Immature natural killer cell (primary cell): ENCODE results near the gene CDYL2. TPM values are rescaled to one million over a fixed set of nuclear protein-coding genes. Genes with fewer than 3 reads are reported as not detected.

Source experiments
- DNase-seq, 3 donors: peaks; one replicate each; pipeline ENCODE4 v3.0.0; 2022; ENCODE audit warnings: mixed read lengths in 1 of 3
- H3K27ac Mint-ChIP-seq, 6 donors: one replicate each; pipeline ENCODE4 v1.8.0; 2020; ENCODE audit warnings: mixed read lengths in 6 of 6, mild to moderate bottlenecking in 5 of 6, inconsistent platforms in 4 of 6, moderate library complexity in 3 of 6
- H3K27me3 Mint-ChIP-seq, 3 donors: one replicate each; pipeline ENCODE4 v1.8.0; 2020 to 2021; ENCODE audit warnings: low read depth in 3 of 3, mild to moderate bottlenecking in 3 of 3, mixed read lengths in 3 of 3, moderate library complexity in 3 of 3, inconsistent platforms in 1 of 3
- H3K36me3 Mint-ChIP-seq, 3 donors: one replicate each; pipeline ENCODE4 v1.8.0; 2020; ENCODE audit warnings: mixed read lengths in 3 of 3, inconsistent platforms in 2 of 3, mild to moderate bottlenecking in 2 of 3
- H3K4me1 Mint-ChIP-seq, 2 donors: one replicate each; pipeline ENCODE4 v1.8.0; 2020; ENCODE audit warnings: inconsistent platforms in 2 of 2, mild to moderate bottlenecking in 2 of 2, mixed read lengths in 2 of 2, moderate library complexity in 1 of 2
- H3K4me3 Mint-ChIP-seq, 5 donors: one replicate each; pipeline ENCODE4 v1.8.0; 2020; ENCODE audit warnings: mild to moderate bottlenecking in 5 of 5, mixed read lengths in 5 of 5, inconsistent platforms in 3 of 5, moderate library complexity in 3 of 5
- H3K9me3 Mint-ChIP-seq, 6 donors: one replicate each; pipeline ENCODE4 v1.8.0; 2020; ENCODE audit warnings: mild to moderate bottlenecking in 6 of 6, mixed read lengths in 6 of 6, inconsistent platforms in 4 of 6, moderate library complexity in 3 of 6
- polyA plus RNA-seq, 3 donors: library from polyadenylated mRNA; unstranded; fragments of 300-500 nt; fragmentation: Illumina TruSeq; gene quantifications; one replicate each; pipeline ENCODE4 v1.2.3, GENCODE V29; 2021

The CDYL2 gene
- polyA plus RNA-seq, 3 donors from 2014 or later: 0.21 TPM; not detected in 2

DNA sequence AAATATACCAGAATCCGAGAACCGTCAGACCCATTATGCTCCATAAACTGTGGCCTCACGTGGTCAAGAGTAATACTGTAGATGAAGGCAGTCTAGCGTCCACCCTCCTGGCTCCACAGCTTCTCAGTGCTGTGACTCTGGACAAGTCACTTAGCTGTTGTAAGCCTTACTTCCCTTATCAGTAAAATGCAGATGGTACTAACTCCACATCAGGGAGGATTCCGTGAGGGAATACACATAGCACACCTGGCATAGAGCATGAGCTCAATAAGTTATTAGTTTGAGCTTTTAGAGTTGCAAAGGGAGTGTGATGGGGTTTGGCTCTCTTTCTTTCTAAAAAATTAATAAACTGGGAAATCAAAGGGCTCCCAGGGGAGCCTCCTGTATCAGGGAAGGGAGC, 49.9 kb downstream of the CDYL2 start:
- Mint-ChIP-seq H3K4me3 (no peak overlapping the region), H3K9me3 (peaks cover 0 to 1% (median 0%) of the 10 kb centered on the region in 6 donors), H3K4me1 (no peaks in the 10 kb centered on the region), H3K27ac (no peak overlapping the region), H3K36me3 (no peaks in the 10 kb centered on the region), H3K27me3 (peaks cover 0 to 5% (median 2%) of the 10 kb centered on the region in 3 donors)
- no peak for DNase-seq

DNA sequence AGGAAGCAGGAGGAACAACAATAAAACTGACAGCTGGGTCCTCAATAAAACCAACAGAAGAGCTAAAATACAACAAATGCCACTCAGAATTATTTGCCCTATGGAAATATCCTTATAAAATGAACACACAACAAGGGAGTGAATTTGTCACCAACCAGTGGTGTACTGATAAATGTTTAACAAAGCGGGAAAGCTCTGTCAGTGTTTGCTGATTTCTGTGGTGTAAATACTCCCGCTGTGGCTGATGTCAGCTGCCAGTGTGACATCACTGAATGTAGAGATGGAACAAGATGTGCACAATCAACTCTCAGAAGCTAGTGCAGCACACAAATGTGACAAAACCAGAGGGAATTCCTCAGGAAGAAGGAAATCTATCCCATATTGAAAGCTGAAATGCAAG, 51.9 kb downstream of the CDYL2 start:
- H3K4me1 Mint-ChIP-seq: no peaks in the 10 kb centered on the region
- no peaks in the 10 kb centered on the region for H3K36me3 Mint-ChIP-seq
- no peaks in the 10 kb centered on the region for H3K9me3 Mint-ChIP-seq
- no peak overlapping the region for H3K4me3 Mint-ChIP-seq
- DNase-seq: no peak
- no peak overlapping the region for H3K27ac Mint-ChIP-seq
- H3K27me3 Mint-ChIP-seq: peaks cover 0 to 2% (median 0%) of the 10 kb centered on the region in 3 donors

DNA sequence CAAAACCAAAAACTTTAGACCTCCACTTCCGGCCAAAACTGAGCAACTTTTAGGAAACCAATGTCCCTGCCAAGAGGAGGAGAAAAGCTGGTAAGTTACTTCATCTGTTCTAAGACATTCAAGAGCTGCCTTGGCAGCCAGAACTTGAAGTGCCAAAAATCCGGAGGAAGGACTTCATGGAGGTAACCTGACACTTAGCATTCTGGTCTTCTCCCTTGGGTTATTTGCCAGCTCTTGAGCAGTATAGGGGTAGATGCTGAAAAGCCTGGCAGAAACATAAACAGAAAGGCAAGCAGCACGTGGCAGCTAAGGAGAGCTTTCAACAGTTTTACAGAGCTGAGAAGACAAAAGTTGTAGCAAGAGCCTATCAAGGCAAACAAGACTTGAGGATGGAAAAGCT, 53.2 kb downstream of the CDYL2 start:
- H3K27me3 Mint-ChIP-seq: peaks cover 0 to 6% (median 0%) of the 10 kb centered on the region in 3 donors
- no peak overlapping the region for H3K27ac Mint-ChIP-seq
- peaks cover 0 to 2% of the 10 kb centered on the region in 2 donors for H3K4me1 Mint-ChIP-seq
- H3K36me3 Mint-ChIP-seq: no peaks in the 10 kb centered on the region
- no peaks in the 10 kb centered on the region for H3K9me3 Mint-ChIP-seq
- no peak for DNase-seq
- no peak overlapping the region for H3K4me3 Mint-ChIP-seq

DNA sequence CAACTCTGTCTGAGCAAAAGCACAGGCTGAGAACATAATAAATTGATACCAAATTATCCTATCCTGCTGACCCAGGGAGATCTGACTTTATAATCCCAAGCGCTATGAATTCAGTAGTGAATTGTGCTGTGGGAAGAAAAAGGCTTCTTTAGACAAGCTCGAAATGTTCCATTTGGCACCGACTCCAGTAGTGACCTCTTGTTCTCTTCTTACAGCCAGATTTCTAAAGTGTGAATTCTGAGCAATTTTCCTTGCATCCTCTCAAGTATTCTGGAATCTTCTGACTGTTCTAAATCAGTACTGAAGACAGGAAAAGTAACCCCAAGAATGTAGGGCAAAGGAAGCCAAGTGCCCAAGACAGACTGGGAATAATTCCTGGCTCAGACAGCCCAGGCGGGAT, 58.2 kb downstream of the CDYL2 start:
- Mint-ChIP-seq H3K27me3 (peaks cover 0 to 7% (median 1%) of the 10 kb centered on the region in 3 donors), H3K36me3 (no peaks in the 10 kb centered on the region), H3K27ac (no peak overlapping the region), H3K9me3 (peaks cover 0 to 1% (median 0%) of the 10 kb centered on the region in 6 donors), H3K4me1 (peaks cover 0 to 3% of the 10 kb centered on the region in 2 donors), H3K4me3 (no peak overlapping the region)
- DNase-seq: no peak

DNA sequence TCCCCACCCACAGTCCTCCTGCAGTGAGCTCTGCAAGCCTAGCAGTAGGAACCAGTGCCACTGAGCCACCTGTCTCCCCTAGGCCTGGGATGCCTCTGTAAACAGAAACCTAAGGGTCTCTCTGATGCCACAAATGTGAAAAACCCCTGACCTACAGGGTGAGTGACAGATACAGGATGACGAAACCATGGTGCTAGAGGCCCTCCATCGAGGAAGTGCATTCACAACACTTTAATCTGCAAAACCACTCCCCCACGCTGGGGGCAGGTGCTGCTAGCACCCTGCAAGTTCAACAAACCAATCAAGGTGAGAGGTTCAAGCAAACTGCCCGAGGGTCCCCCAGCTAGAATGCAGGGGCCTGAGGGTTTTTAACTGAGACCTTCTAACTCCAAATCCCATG, 59.5 kb downstream of the CDYL2 start:
- Mint-ChIP-seq H3K27ac (no peak overlapping the region), H3K27me3 (peaks cover 0 to 7% (median 1%) of the 10 kb centered on the region in 3 donors), H3K9me3 (peaks cover 0 to 6% (median 2%) of the 10 kb centered on the region in 6 donors), H3K4me3 (no peak overlapping the region), H3K36me3 (no peaks in the 10 kb centered on the region), H3K4me1 (peaks cover 0 to 3% of the 10 kb centered on the region in 2 donors)
- no peak for DNase-seq

GRCh38 chr16:80743772-80744171, 60.6 kb downstream of the CDYL2 start:
- Mint-ChIP-seq H3K27ac (peak overlapping the region in 1 of 6 donors; percentile 13), H3K4me1 (peaks cover 0 to 3% of the 10 kb centered on the region in 2 donors), H3K27me3 (peaks cover 0 to 5% (median 1%) of the 10 kb centered on the region in 3 donors), H3K4me3 (no peak overlapping the region), H3K36me3 (peaks cover 0 to 5% (median 0%) of the 10 kb centered on the region in 3 donors), H3K9me3 (peaks cover 0 to 10% (median 6%) of the 10 kb centered on the region in 6 donors)
- no peak for DNase-seq

DNA sequence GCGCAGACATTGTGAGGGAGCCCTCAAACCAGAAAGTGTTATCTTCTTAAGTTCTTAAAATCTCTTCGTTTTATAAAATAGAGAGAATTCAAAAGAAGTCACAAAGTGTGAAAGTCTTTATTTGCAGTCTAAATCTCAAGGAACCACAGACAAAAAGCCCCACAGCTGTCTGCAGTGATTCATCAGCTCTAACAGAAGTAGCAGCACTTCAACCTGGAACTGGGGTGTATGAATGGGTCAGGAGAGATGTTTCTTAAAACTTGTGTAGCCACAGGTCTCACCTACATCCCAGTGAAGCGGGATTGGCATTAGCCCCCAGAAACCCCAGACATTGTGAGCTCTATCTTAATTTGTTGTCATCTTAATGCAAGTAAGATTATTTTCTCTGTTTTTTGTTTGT, 61.1 kb downstream of the CDYL2 start:
- H3K4me1 Mint-ChIP-seq: peaks cover 0 to 3% of the 10 kb centered on the region in 2 donors
- no peak overlapping the region for H3K27ac Mint-ChIP-seq
- no peak for DNase-seq
- peaks cover 0 to 5% (median 0%) of the 10 kb centered on the region in 3 donors for H3K36me3 Mint-ChIP-seq
- H3K4me3 Mint-ChIP-seq: no peak overlapping the region
- H3K9me3 Mint-ChIP-seq: peaks cover 0 to 10% (median 6%) of the 10 kb centered on the region in 6 donors
- H3K27me3 Mint-ChIP-seq: peaks cover 0 to 5% (median 1%) of the 10 kb centered on the region in 3 donors

- no peak for DNase-seq
- Mint-ChIP-seq H3K4me3 (no peak overlapping the region), H3K9me3 (peaks cover 0 to 10% (median 6%) of the 10 kb centered on the region in 6 donors), H3K4me1 (peaks cover 0 to 2% of the 10 kb centered on the region in 2 donors), H3K27me3 (peaks cover 0 to 4% (median 1%) of the 10 kb centered on the region in 3 donors), H3K36me3 (peaks cover 0 to 5% (median 0%) of the 10 kb centered on the region in 3 donors), H3K27ac (no peak overlapping the region)
Measured at GRCh38 chr16:80742331-80742730, 62.1 kb downstream of the CDYL2 start.

DNA sequence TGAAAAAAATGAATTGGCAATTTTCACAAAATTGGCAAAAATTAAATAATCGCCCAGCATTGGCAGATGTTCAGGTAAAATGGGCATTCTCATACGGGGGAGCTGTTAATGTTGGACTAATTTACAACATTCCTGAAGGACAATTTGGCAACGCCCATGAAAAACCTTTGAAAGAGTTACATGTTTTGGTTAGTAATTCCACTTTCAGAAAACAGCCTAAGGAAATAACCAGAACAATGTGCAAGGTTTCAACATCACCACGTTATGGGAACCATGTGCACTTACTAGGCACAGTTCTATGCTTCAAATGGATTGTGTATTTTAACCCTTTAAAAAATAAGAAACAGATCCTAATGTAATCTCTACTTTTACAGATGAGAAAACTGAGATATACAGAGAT, 62.7 kb downstream of the CDYL2 start:
- peaks cover 0 to 10% (median 6%) of the 10 kb centered on the region in 6 donors for H3K9me3 Mint-ChIP-seq
- peaks cover 0 to 1% of the 10 kb centered on the region in 2 donors for H3K4me1 Mint-ChIP-seq
- no peak overlapping the region for H3K27ac Mint-ChIP-seq
- peaks cover 0 to 1% (median 1%) of the 10 kb centered on the region in 3 donors for H3K27me3 Mint-ChIP-seq
- H3K4me3 Mint-ChIP-seq: no peak overlapping the region
- peaks cover 0 to 5% (median 0%) of the 10 kb centered on the region in 3 donors for H3K36me3 Mint-ChIP-seq
- DNase-seq: no peak

GRCh38 chr16:80739523-80739922, 64.9 kb downstream of the CDYL2 start:
- Mint-ChIP-seq H3K4me3 (no peak overlapping the region), H3K27me3 (peaks cover 0 to 1% (median 1%) of the 10 kb centered on the region in 3 donors), H3K36me3 (peaks cover 0 to 5% (median 0%) of the 10 kb centered on the region in 3 donors), H3K4me1 (no peaks in the 10 kb centered on the region), H3K9me3 (peaks cover 0 to 10% (median 6%) of the 10 kb centered on the region in 6 donors), H3K27ac (no peak overlapping the region)
- DNase-seq: no peak

DNA sequence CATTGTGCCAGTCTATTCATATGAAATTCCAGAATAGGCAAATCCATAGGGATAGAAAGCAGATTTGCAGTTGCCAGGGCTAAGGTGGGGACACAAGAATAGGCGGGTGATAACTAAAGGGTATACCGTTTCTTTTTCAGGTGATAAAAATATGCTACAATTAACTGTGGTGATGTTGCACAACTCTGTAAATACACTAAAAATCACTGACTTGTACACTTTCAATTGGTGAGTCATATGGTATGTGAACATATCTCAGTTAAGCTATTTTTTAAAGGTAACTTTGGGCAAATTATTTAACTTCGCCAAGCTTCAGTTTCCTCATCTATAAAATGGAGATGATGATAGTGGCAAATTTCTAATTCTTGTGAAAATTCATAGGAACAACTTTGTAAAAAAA, 65.9 kb downstream of the CDYL2 start:
- H3K4me3 Mint-ChIP-seq: no peak overlapping the region
- H3K4me1 Mint-ChIP-seq: no peaks in the 10 kb centered on the region
- no peak overlapping the region for H3K27ac Mint-ChIP-seq
- H3K27me3 Mint-ChIP-seq: peaks cover 0 to 4% (median 1%) of the 10 kb centered on the region in 3 donors
- DNase-seq: no peak
- H3K36me3 Mint-ChIP-seq: peaks cover 0 to 5% (median 0%) of the 10 kb centered on the region in 3 donors
- peaks cover 0 to 10% (median 6%) of the 10 kb centered on the region in 6 donors for H3K9me3 Mint-ChIP-seq

GRCh38 chr16:80735846-80736245, 68.6 kb downstream of the CDYL2 start:
- H3K4me1 Mint-ChIP-seq: no peaks in the 10 kb centered on the region
- no peak overlapping the region for H3K4me3 Mint-ChIP-seq
- H3K9me3 Mint-ChIP-seq: peaks cover 1 to 14% (median 9%) of the 10 kb centered on the region in 6 donors
- no peak for DNase-seq
- H3K27ac Mint-ChIP-seq: no peak overlapping the region
- H3K27me3 Mint-ChIP-seq: peaks cover 0 to 6% (median 0%) of the 10 kb centered on the region in 3 donors
- H3K36me3 Mint-ChIP-seq: peaks cover 0 to 5% (median 0%) of the 10 kb centered on the region in 3 donors

GRCh38 chr16:80733407-80733806, 71.0 kb downstream of the CDYL2 start:
- no peak overlapping the region for H3K27ac Mint-ChIP-seq
- peaks cover 0 to 6% (median 0%) of the 10 kb centered on the region in 3 donors for H3K27me3 Mint-ChIP-seq

DNA sequence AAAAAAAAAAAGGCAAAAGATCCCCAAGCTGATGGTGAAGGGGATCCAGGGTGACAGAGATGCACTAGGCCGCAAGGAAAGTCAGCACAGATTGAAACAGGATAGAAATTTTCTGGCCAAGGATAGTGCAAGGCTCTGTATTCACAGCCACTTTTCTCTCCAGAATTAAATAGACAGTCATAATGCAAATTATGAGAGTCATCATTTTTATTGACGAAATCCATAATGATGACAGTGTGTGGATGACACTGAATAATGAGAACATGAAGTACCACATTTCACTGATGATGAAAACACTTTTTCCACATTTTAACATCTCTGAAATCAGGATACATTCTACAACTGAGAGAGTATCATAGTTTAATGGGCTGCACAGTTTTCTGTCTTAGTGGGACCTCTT, 72.5 kb downstream of the CDYL2 start:
- Mint-ChIP-seq H3K36me3 (no peaks in the 10 kb centered on the region), H3K27me3 (peaks cover 0 to 6% (median 0%) of the 10 kb centered on the region in 3 donors), H3K4me3 (no peak overlapping the region), H3K4me1 (no peaks in the 10 kb centered on the region), H3K27ac (no peak overlapping the region), H3K9me3 (peaks cover 0 to 9% (median 4%) of the 10 kb centered on the region in 6 donors)
- DNase-seq: no peak

More at GRCh38 chr16:80733407-80733806, 71.0 kb downstream of the CDYL2 start:
- H3K4me3 Mint-ChIP-seq: no peak overlapping the region
- no peaks in the 10 kb centered on the region for H3K36me3 Mint-ChIP-seq
- peaks cover 0 to 9% (median 4%) of the 10 kb centered on the region in 6 donors for H3K9me3 Mint-ChIP-seq
- DNase-seq: no peak
- H3K4me1 Mint-ChIP-seq: no peaks in the 10 kb centered on the region
